D341Med (cell line): Measurements from ENCODE around the gene KLC1.

ENCODE experiments used
- DNase-seq: peaks from one replicate; pipeline ENCODE4 v3.0.0; 2012; ENCODE audit warnings: low spot score

KLC1 gene

GRCh38 chr14:103659631-103660030, 30.6 kb downstream of the KLC1 start:
- no peak for DNase-seq

GRCh38 chr14:103662029-103662428, 33.0 kb downstream of the KLC1 start:
- DNase-seq, result no peak

- no peak for DNase-seq
Measured at GRCh38 chr14:103662591-103662990, 33.6 kb downstream of the KLC1 start.

GRCh38 chr14:103663506-103663905, 34.5 kb downstream of the KLC1 start:
- no peak for DNase-seq

- DNase-seq, result no peak
Measured at GRCh38 chr14:103667671-103668070, 38.7 kb downstream of the KLC1 start.

- no peak for DNase-seq
Measured at GRCh38 chr14:103668117-103668516, 39.1 kb downstream of the KLC1 start.

GRCh38 chr14:103669370-103669769, 40.4 kb downstream of the KLC1 start:
- DNase-seq, result no peak

GRCh38 chr14:103671911-103672310, 42.9 kb downstream of the KLC1 start:
- DNase-seq, result no peak

GRCh38 chr14:103675957-103676356, 46.9 kb downstream of the KLC1 start:
- no peak for DNase-seq

- DNase-seq, result no peak
Measured at GRCh38 chr14:103676881-103677675, 48.1 kb downstream of the KLC1 start.

- DNase-seq, result peak; percentile 86
Measured at GRCh38 chr14:103679351-103679750, 50.3 kb downstream of the KLC1 start.

GRCh38 chr14:103680491-103681231, 51.6 kb downstream of the KLC1 start:
- no peak for DNase-seq

- DNase-seq, result no peak
Measured at GRCh38 chr14:103683139-103683538, 54.1 kb downstream of the KLC1 start.

- no peak for DNase-seq
Measured at GRCh38 chr14:103684471-103684870, 55.5 kb downstream of the KLC1 start.

GRCh38 chr14:103684871-103685270, 55.9 kb downstream of the KLC1 start:
- no peak for DNase-seq

- DNase-seq, result no peak
Measured at GRCh38 chr14:103685276-103686211, 56.5 kb downstream of the KLC1 start.

- DNase-seq, result no peak
Measured at GRCh38 chr14:103686831-103687485, 57.9 kb downstream of the KLC1 start.

GRCh38 chr14:103687712-103688111, 58.7 kb downstream of the KLC1 start:
- no peak for DNase-seq

- no peak for DNase-seq
Measured at GRCh38 chr14:103688441-103688840, 59.4 kb downstream of the KLC1 start.

- DNase-seq, result no peak
Measured at GRCh38 chr14:103688906-103689902, 60.2 kb downstream of the KLC1 start.

GRCh38 chr14:103690332-103690731, 61.3 kb downstream of the KLC1 start:
- no peak for DNase-seq
